PFSK-1 (cell line): ENCODE data around the gene RPH3AL.

Source experiments
- FOXP2 ChIP-seq: optimal IDR thresholded peaks from 2 replicates; pipeline ENCODE3; 2011; ENCODE audit warnings: borderline replicate concordance, control low read depth, inconsistent platforms; ENCODE audit not compliant: insufficient read depth; ENCODE audit errors: extremely low read length, extremely low read depth
- POLR2AphosphoS5 ChIP-seq: IDR thresholded peaks from 2 replicates; pipeline ENCODE4 v1.6.1; 2012; ENCODE audit warnings: low read depth, mild to moderate bottlenecking, control low read depth, low read length, moderate library complexity
- REST ChIP-seq, 2 experiments: IDR thresholded peaks; 2 replicates each; pipeline versions ENCODE4 v1.6.1 to v1.8.0; 2011 to 2012; ENCODE audit warnings: low read depth in 2 of 2, low read length in 2 of 2, control low read depth in 1 of 2, inconsistent platforms in 1 of 2, mild to moderate bottlenecking in 1 of 2, moderate library complexity in 1 of 2; ENCODE audit not compliant: insufficient read depth in 1 of 2
- SIN3A ChIP-seq: IDR thresholded peaks from 2 replicates; pipeline ENCODE4 v1.6.1; 2012; ENCODE audit warnings: mild to moderate bottlenecking, low read length, moderate library complexity, borderline replicate concordance; ENCODE audit not compliant: insufficient read depth
- TAF1 ChIP-seq: IDR thresholded peaks from 2 replicates; pipeline ENCODE4 v1.6.1; 2012; ENCODE audit warnings: low read length, control low read depth, borderline replicate concordance; ENCODE audit not compliant: insufficient read depth

Gene RPH3AL

GRCh38 chr17:248337-249235 lies 104.0 kb downstream of the RPH3AL start:
- TF ChIP-seq POLR2AphosphoS5 (no peak), REST (IDR thresholded peaks at IDR 0.05; ENCODE audit: insufficient read depth in 1 of 2, low read depth in 2 of 2, low read length in 2 of 2) (no peak)

- TF ChIP-seq TAF1 (no peak), SIN3A (no peak), FOXP2 (no peak), REST (IDR thresholded peaks at IDR 0.05; ENCODE audit: insufficient read depth in 1 of 2, low read depth in 2 of 2, low read length in 2 of 2) (no peak), POLR2AphosphoS5 (no peak)
Observed at GRCh38 chr17:247767-248166, 104.8 kb downstream of the RPH3AL start.

- TF ChIP-seq FOXP2 (no peak), TAF1 (no peak), SIN3A (no peak)
Observed at GRCh38 chr17:246851-247421, 105.7 kb downstream of the RPH3AL start.

- no peak for TF ChIP-seq POLR2AphosphoS5
Observed at GRCh38 chr17:246226-246625, 106.4 kb downstream of the RPH3AL start.

GRCh38 chr17:245611-246010 lies 107.0 kb downstream of the RPH3AL start:
- TF ChIP-seq POLR2AphosphoS5 (no peak), REST (IDR thresholded peaks at IDR 0.05; ENCODE audit: insufficient read depth in 1 of 2, low read depth in 2 of 2, low read length in 2 of 2) (no peak), FOXP2 (no peak), SIN3A (no peak), TAF1 (no peak)

- no peak for TF ChIP-seq SIN3A
- TF ChIP-seq TAF1 = no peak
- no peak for TF ChIP-seq REST (IDR thresholded peaks at IDR 0.05; ENCODE audit: insufficient read depth in 1 of 2, low read depth in 2 of 2, low read length in 2 of 2)
- no peak for TF ChIP-seq FOXP2
- TF ChIP-seq POLR2AphosphoS5 = no peak
Observed at GRCh38 chr17:245020-245419, 107.6 kb downstream of the RPH3AL start.
